ENCODE data around the gene HMGCR. TPM values are rescaled to one million over a fixed set of nuclear protein-coding genes. Genes with fewer than 3 reads are reported as not detected.

HMGCR gene
- total RNA-seq, 2 experiments from 2014 or later: 42.6 to 124 TPM

DNA sequence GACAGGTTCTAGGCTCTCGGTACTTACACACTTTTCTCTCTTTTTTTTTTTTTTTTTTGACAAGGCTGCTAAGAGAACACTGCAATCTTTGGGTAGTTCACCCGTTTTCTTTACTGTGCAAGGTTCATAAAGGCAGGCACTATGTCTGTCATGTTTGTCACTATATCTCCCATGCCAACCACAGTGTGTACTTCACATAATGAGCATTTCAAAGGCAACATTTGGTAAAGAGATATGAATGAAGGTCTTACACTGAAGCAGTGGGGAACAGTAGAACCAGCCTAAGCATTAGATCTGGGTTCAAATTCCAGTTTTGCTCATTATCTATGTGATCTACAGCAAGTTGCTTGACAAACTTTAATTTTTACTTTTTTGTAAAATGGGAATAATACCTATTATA is 1.5 kb upstream of the HMGCR start:
- no peak overlapping the region for H3K4me3 ChIP-seq (ENCODE audit: low read depth, low read length, poor library complexity, severe bottlenecking)
- no TSS peak for BruUV-seq (replicated peaks)
- H3K4me1 ChIP-seq (ENCODE audit: insufficient read depth, low read length, poor library complexity, severe bottlenecking): peaks cover 27% of the 10 kb centered on the region
- H3K36me3 ChIP-seq (ENCODE audit: insufficient read depth, low read length): peaks cover 11% of the 10 kb centered on the region
- H3K27ac ChIP-seq (ENCODE audit: low read depth, low read length, poor library complexity, severe bottlenecking): no peak overlapping the region
- H4K20me1 ChIP-seq (ENCODE audit: insufficient read depth, low read length): peaks cover 28% of the 10 kb centered on the region; the same call in 1 of the 2 replicates
- no peak for TF ChIP-seq EZH2phosphoT487 (IDR thresholded peaks at IDR 0.05; ENCODE audit: borderline replicate concordance, low read depth, low read length)
- TF ChIP-seq, protein P1, sequence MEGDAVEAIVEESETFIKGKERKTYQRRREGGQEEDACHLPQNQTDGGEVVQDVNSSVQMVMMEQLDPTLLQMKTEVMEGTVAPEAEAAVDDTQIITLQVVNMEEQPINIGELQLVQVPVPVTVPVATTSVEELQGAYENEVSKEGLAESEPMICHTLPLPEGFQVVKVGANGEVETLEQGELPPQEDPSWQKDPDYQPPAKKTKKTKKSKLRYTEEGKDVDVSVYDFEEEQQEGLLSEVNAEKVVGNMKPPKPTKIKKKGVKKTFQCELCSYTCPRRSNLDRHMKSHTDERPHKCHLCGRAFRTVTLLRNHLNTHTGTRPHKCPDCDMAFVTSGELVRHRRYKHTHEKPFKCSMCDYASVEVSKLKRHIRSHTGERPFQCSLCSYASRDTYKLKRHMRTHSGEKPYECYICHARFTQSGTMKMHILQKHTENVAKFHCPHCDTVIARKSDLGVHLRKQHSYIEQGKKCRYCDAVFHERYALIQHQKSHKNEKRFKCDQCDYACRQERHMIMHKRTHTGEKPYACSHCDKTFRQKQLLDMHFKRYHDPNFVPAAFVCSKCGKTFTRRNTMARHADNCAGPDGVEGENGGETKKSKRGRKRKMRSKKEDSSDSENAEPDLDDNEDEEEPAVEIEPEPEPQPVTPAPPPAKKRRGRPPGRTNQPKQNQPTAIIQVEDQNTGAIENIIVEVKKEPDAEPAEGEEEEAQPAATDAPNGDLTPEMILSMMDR (conservative IDR thresholded peaks at IDR 0.05; ENCODE audit: low read length): no peak
- intact Hi-C loops (cut with micrococcal nuclease; ENCODE audit: unreplicated experiment): loop anchor here (5.0 kb wide), 1 partner anchor 98 kb away; the partner anchor contains the start of gene ANKRD31
- DNase-seq (ENCODE audit: low spot score): no peak
- no peaks in the 10 kb centered on the region for H3K9me2 ChIP-seq (ENCODE audit: insufficient read depth, low read length)
- no peaks in the 10 kb centered on the region for H3K9me3 ChIP-seq (ENCODE audit: low read length)
- H3K79me2 ChIP-seq (ENCODE audit: insufficient read depth, low read depth, low read length): peaks cover 33% of the 10 kb centered on the region
- CTCF ChIA-PET (ENCODE audit: unreplicated experiment): no interaction called here
- POLR2A ChIA-PET: no interaction called here
- H2AFZ ChIP-seq (ENCODE audit: low read length): no peak overlapping the region
- no peak overlapping the region for H3K4me2 ChIP-seq (ENCODE audit: low read length)

DNA sequence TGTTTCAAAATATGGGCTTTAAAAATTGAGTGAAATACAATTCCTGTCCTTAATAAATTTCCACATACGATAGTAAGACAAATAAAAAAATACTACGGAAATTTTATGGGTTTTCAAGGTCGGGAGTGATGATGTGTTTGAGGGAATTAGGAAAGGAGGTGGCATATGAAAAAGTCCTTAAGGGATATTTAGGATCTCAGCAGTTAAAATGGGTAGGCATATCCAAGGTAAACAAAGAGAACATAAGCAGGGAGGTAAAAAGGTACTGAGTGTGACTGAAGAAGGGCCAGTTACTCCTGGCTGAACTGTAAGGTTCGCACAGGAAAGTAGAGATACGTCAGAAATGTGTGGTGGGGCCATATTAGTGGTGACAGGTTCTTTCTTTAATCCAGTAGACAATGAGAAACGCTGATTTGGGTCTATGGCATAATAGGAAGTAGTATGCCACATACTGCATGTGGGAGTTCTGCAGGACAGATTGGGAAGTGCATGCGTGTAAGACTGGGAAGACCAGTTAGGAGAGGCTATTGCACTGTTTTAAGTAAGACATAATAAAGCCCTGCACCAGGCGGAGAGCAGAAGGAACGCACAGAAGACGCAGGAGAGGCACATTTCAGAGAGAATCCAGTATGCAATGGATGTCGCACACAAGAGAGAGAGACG is 937 bp upstream of the HMGCR start:
- BruUV-seq (replicated peaks): TSS peak; percentile 98
- peak overlapping the region; percentile 89 for H2AFZ ChIP-seq (ENCODE audit: low read length)

More for the DNA sequence above, 937 bp upstream of the HMGCR start:
- H3K27ac ChIP-seq (ENCODE audit: low read depth, low read length, poor library complexity, severe bottlenecking): peak overlapping the region; percentile 74
- peaks cover 33% of the 10 kb centered on the region; the same call in 1 of the 2 replicates for H4K20me1 ChIP-seq (ENCODE audit: insufficient read depth, low read length)
- H3K4me2 ChIP-seq (ENCODE audit: low read length): peak overlapping the region; percentile 79
- TF ChIP-seq, protein P1 (conservative IDR thresholded peaks at IDR 0.05; ENCODE audit: low read length): no peak
- no peak for TF ChIP-seq EZH2phosphoT487 (IDR thresholded peaks at IDR 0.05; ENCODE audit: borderline replicate concordance, low read depth, low read length)
- peaks cover 39% of the 10 kb centered on the region for H3K79me2 ChIP-seq (ENCODE audit: insufficient read depth, low read depth, low read length)
- H3K4me3 ChIP-seq (ENCODE audit: low read depth, low read length, poor library complexity, severe bottlenecking): peak overlapping the region; percentile 99
- ChIA-PET CTCF (ENCODE audit: unreplicated experiment) (interaction anchor here (0.7 to 0.9 kb wide), 2 partner anchors 99 to 1094 kb away, joined by 3 read pairs; no protein-coding TSS in a partner anchor), POLR2A (interaction anchor here (0.9 to 1.3 kb wide), 7 partner anchors 14 to 381 kb away, joined by 3 to 12 read pairs (median 4); partner anchors contain the start of genes ANKRD31 and POC5)
- H3K36me3 ChIP-seq (ENCODE audit: insufficient read depth, low read length): peaks cover 16% of the 10 kb centered on the region
- H3K9me3 ChIP-seq (ENCODE audit: low read length): no peaks in the 10 kb centered on the region
- intact Hi-C loops (cut with micrococcal nuclease; ENCODE audit: unreplicated experiment): loop anchor here (2.0 to 5.0 kb wide), 2 partner anchors 99 to 175 kb away; partner anchors contain the start of genes ANKRD31, CERT1 and POLK
- no peaks in the 10 kb centered on the region for H3K9me2 ChIP-seq (ENCODE audit: insufficient read depth, low read length)
- DNase-seq (ENCODE audit: low spot score): peak; percentile 44
- peaks cover 31% of the 10 kb centered on the region for H3K4me1 ChIP-seq (ENCODE audit: insufficient read depth, low read length, poor library complexity, severe bottlenecking)
